ENCODE results near the gene CACNG4. TPM values are rescaled to one million over a fixed set of nuclear protein-coding genes. Genes with fewer than 3 reads are reported as not detected.
"Not testable (repeated sequence)": the region's sequence is repeated elsewhere in the genome, so short reads cannot be mapped to it uniquely, and the experiment has no call there.

CACNG4 gene
- total RNA-seq, 4 donors from 2014 or later: 1.7 to 12.5 (median 2.9) TPM

GRCh38 chr17:67038861-67039365, 74.4 kb downstream of the CACNG4 start:
- intact Hi-C loops (cut with DNase I): no loop called here
- Histone ChIP-seq H3K36me3 (no peaks in the 10 kb centered on the region), H3K4me1 (no peaks in the 10 kb centered on the region), H3K27ac (replicated peaks in 1 of 4) (no peak overlapping the region), H3K4me3 (no peak overlapping the region), H3K27me3 (peaks cover 0 to 1% (median 0%) of the 10 kb centered on the region in 4 donors), H3K9me3 (no peaks in the 10 kb centered on the region)
- no peak for TF ChIP-seq POLR2A (IDR thresholded peaks at IDR 0.05; ENCODE audit: low read depth)
- TF ChIP-seq POLR2AphosphoS5 (IDR thresholded peaks at IDR 0.05): no peak
- no peak for TF ChIP-seq CTCF (IDR thresholded peaks at IDR 0.05)
- no peak for TF ChIP-seq EP300 (IDR thresholded peaks at IDR 0.05)
- 34% methylated on average over 5 of the region's 5 CpGs for WGBS
- DNase-seq (ENCODE audit: extremely low spot score): no peak

- Histone ChIP-seq H3K27me3 (peaks cover 0 to 3% (median 0%) of the 10 kb centered on the region in 4 donors), H3K9me3 (no peaks in the 10 kb centered on the region), H3K4me3 (no peak overlapping the region), H3K4me1 (peaks cover 0 to 3% (median 0%) of the 10 kb centered on the region in 4 donors), H3K36me3 (no peaks in the 10 kb centered on the region), H3K27ac (replicated peaks in 1 of 4) (no peak overlapping the region)
- intact Hi-C loops (cut with DNase I): no loop called here
- 92% methylated on average over 6 of the region's 6 CpGs for WGBS
- no peak for TF ChIP-seq POLR2AphosphoS5 (IDR thresholded peaks at IDR 0.05)
- no peak for TF ChIP-seq CTCF (IDR thresholded peaks at IDR 0.05)
- TF ChIP-seq EP300 (IDR thresholded peaks at IDR 0.05): no peak
- TF ChIP-seq POLR2A (IDR thresholded peaks at IDR 0.05; ENCODE audit: low read depth): no peak
- DNase-seq (ENCODE audit: extremely low spot score): no peak
These were observed 76.1 kb downstream of the CACNG4 start for GRCh38 chr17:67040652-67041051.

GRCh38 chr17:67041119-67041518, 76.6 kb downstream of the CACNG4 start:
- H3K36me3 ChIP-seq; H3K4me1 ChIP-seq; H3K4me3 ChIP-seq; H3K27ac ChIP-seq (replicated peaks in 1 of 4); H3K27me3 ChIP-seq; DNase-seq (ENCODE audit: extremely low spot score); intact Hi-C loops (cut with DNase I); H3K9me3 ChIP-seq: not testable (repeated sequence)
- WGBS: 95% methylated on average over 5 of the region's 5 CpGs

GRCh38 chr17:67041531-67041930, 77.0 kb downstream of the CACNG4 start:
- H3K27ac ChIP-seq (replicated peaks in 1 of 4): no peak overlapping the region
- H3K4me1 ChIP-seq: peaks cover 0 to 3% (median 0%) of the 10 kb centered on the region in 4 donors
- intact Hi-C loops (cut with DNase I): no loop called here
- no peaks in the 10 kb centered on the region for H3K9me3 ChIP-seq
- no peak for DNase-seq (ENCODE audit: extremely low spot score)
- H3K4me3 ChIP-seq: no peak overlapping the region
- H3K27me3 ChIP-seq: peaks cover 0 to 3% (median 0%) of the 10 kb centered on the region in 4 donors
- WGBS: 81% methylated on average over 7 of the region's 7 CpGs
- no peak for TF ChIP-seq CTCF (IDR thresholded peaks at IDR 0.05)
- TF ChIP-seq EP300 (IDR thresholded peaks at IDR 0.05): no peak
- no peak for TF ChIP-seq POLR2A (IDR thresholded peaks at IDR 0.05; ENCODE audit: low read depth)
- no peak for TF ChIP-seq POLR2AphosphoS5 (IDR thresholded peaks at IDR 0.05)
- no peaks in the 10 kb centered on the region for H3K36me3 ChIP-seq

- DNase-seq (ENCODE audit: extremely low spot score): no peak
- TF ChIP-seq POLR2A (IDR thresholded peaks at IDR 0.05; ENCODE audit: low read depth): no peak
- no peak for TF ChIP-seq POLR2AphosphoS5 (IDR thresholded peaks at IDR 0.05)
- no peak for TF ChIP-seq CTCF (IDR thresholded peaks at IDR 0.05)
- no peak for TF ChIP-seq EP300 (IDR thresholded peaks at IDR 0.05)
- H3K27me3 ChIP-seq: peaks cover 0 to 3% (median 0%) of the 10 kb centered on the region in 4 donors
- intact Hi-C loops (cut with DNase I): no loop called here
- H3K27ac ChIP-seq (replicated peaks in 1 of 4): no peak overlapping the region
- no peaks in the 10 kb centered on the region for H3K36me3 ChIP-seq
- H3K9me3 ChIP-seq: peaks cover 0 to 1% (median 0%) of the 10 kb centered on the region in 4 donors
- WGBS: 38% methylated on average over 7 of the region's 11 CpGs
- H3K4me1 ChIP-seq: peaks cover 0 to 3% (median 0%) of the 10 kb centered on the region in 4 donors
- no peak overlapping the region for H3K4me3 ChIP-seq
These were observed 77.7 kb downstream of the CACNG4 start for GRCh38 chr17:67041941-67042899.

Data from esophagus muscularis mucosa (tissue), 4 donors.